HepG2 (cell line): ENCODE data around the gene SIX5.
"Not testable (repeated sequence)": the region's sequence is repeated elsewhere in the genome, so short reads cannot be mapped to it uniquely, and the experiment has no call there.

Experiments used
- AFF4 ChIP-seq: sonication (generic); formaldehyde crosslinking; IDR thresholded peaks from 2 replicates; pipeline ENCODE4 v1.4.0; 2020; ENCODE audit warnings: missing genetic modification reagents
- ATF3 ChIP-seq: sonication (generic); formaldehyde crosslinking; IDR thresholded peaks from 2 replicates; pipeline ENCODE4 v1.4.0; 2020; ENCODE audit warnings: missing genetic modification reagents
- ATF6 ChIP-seq: sonication (generic); formaldehyde crosslinking; conservative IDR thresholded peaks from 2 replicates; pipeline ENCODE4 v1.4.0; 2020; ENCODE audit warnings: missing genetic modification reagents
- BCL3 ChIP-seq: sonication (generic); formaldehyde crosslinking; IDR thresholded peaks from 2 replicates; pipeline ENCODE4 v1.5.1; 2020; ENCODE audit warnings: mild to moderate bottlenecking, missing genetic modification reagents, moderate library complexity
- BRD4 ChIP-seq: sonication (generic); formaldehyde crosslinking; IDR thresholded peaks from 2 replicates; pipeline ENCODE4 v1.4.0; 2020; ENCODE audit warnings: missing genetic modification reagents
- FOXJ3 ChIP-seq: sonication (generic); formaldehyde crosslinking; IDR thresholded peaks from 2 replicates; pipeline ENCODE4 v1.4.0; 2020; ENCODE audit warnings: missing genetic modification reagents, mild to moderate bottlenecking, borderline replicate concordance
- GZF1 ChIP-seq: sonication (generic); formaldehyde crosslinking; IDR thresholded peaks from 2 replicates; pipeline ENCODE4 v1.5.1; 2020; ENCODE audit warnings: mild to moderate bottlenecking, missing genetic modification reagents
- KDM5B ChIP-seq: sonication (generic); formaldehyde crosslinking; IDR thresholded peaks from 2 replicates; pipeline ENCODE4 v1.4.0; 2020; ENCODE audit warnings: missing genetic modification reagents, mild to moderate bottlenecking, borderline replicate concordance
- POLR2A ChIP-seq, 2 experiments: IDR thresholded peaks; 2 replicates each; pipeline ENCODE4 v1.6.1; 2011; ENCODE audit warnings: low read depth in 2 of 2, low read length in 2 of 2, mild to moderate bottlenecking in 1 of 2, moderate library complexity in 1 of 2; ENCODE audit not compliant: insufficient read depth in 1 of 2
- ZBTB26 ChIP-seq: IDR thresholded peaks from 2 replicates; pipeline ENCODE4 v1.6.1; 2016; ENCODE audit warnings: missing compliant biosample characterization, missing genetic modification reagents, borderline replicate concordance
- ZNF792 ChIP-seq: IDR thresholded peaks from 2 replicates; pipeline ENCODE4 v1.6.1; 2016

- TF ChIP-seq BCL3 (CRISPR knock-in tag); ATF6 (CRISPR knock-in tag); AFF4; ATF3 (CRISPR knock-in tag); ZBTB26; KDM5B (CRISPR knock-in tag); BRD4; ZNF792 (CRISPR knock-in tag); POLR2A (IDR thresholded peaks at IDR 0.05; ENCODE audit: insufficient read depth in 1 of 2, low read depth in 2 of 2, low read length in 2 of 2); FOXJ3; GZF1: not testable (repeated sequence)
Measured at GRCh38 chr19:45720065-45720464, 49.0 kb downstream of the SIX5 start.
